Measurements from ENCODE around the gene TRIM71. TPM values are rescaled to one million over a fixed set of nuclear protein-coding genes. Genes with fewer than 3 reads are reported as not detected.

Gene TRIM71
- total RNA-seq, 1 experiment from 2014 or later: 376 TPM

DNA sequence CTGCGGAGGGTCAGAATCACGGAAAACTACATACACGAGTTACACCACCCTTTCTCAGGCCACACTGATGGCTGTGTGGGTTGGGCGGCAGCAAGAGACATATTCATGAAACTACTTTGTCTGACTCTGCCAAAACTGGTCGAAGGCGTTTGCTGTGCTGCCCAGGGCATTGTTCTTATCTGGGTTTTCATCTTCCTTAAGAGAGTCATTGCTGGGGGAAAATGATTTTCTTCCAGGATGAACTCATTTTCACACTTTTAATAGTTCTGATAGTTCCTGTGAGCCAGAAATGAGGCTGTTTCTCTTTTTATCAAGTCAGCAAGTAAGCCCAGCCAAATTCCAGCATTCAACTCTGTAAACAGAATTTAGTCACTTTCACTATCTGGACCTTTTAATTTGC is 47.6 kb downstream of the TRIM71 start:
- H3K23ac ChIP-seq (ENCODE audit: insufficient read length, low read depth, low read length): no peak overlapping the region
- WGBS (ENCODE audit: extremely low coverage, insufficient read length, low lambda C conversion rate): no CpG with 5 or more reads among the region's 6 CpGs
- H2AK5ac ChIP-seq (ENCODE audit: insufficient read length, low read length): no peak overlapping the region
- no peaks in the 10 kb centered on the region for H3K23me2 ChIP-seq (ENCODE audit: insufficient read length, low read depth, low read length, poor library complexity, severe bottlenecking)
- no peaks in the 10 kb centered on the region; the same call in 1 of the 2 replicates for H3K27me3 Mint-ChIP-seq (ENCODE audit: low read depth)
- H3K36me3 Mint-ChIP-seq (ENCODE audit: insufficient read depth in 1 of 3, low read depth in 3 of 3): peaks cover 2 to 25% (median 17%) of the 10 kb centered on the region in 3 experiments; a peak in 6 of 7 replicates
- no peak overlapping the region for H3K14ac ChIP-seq (ENCODE audit: insufficient read depth, low read length)
- no peaks in the 10 kb centered on the region for H3K9me3 Mint-ChIP-seq
- H2BK15ac ChIP-seq (ENCODE audit: low read depth, low read length): no peak overlapping the region
- H3K4me1 Mint-ChIP-seq: peaks cover 91 to 95% of the 10 kb centered on the region in 2 experiments
- no peak overlapping the region for H3K18ac ChIP-seq (ENCODE audit: insufficient read length, low read depth, low read length)
- no peak overlapping the region for H3K4me2 ChIP-seq (ENCODE audit: insufficient read depth, insufficient read length, low read length)
- peak overlapping the region; percentile 89 to 98 (median 98); a peak in 5 of 7 replicates for H3K27ac Mint-ChIP-seq
- H3K4ac ChIP-seq (ENCODE audit: low read depth, low read length): no peak overlapping the region
- TF ChIP-seq, protein P1, sequence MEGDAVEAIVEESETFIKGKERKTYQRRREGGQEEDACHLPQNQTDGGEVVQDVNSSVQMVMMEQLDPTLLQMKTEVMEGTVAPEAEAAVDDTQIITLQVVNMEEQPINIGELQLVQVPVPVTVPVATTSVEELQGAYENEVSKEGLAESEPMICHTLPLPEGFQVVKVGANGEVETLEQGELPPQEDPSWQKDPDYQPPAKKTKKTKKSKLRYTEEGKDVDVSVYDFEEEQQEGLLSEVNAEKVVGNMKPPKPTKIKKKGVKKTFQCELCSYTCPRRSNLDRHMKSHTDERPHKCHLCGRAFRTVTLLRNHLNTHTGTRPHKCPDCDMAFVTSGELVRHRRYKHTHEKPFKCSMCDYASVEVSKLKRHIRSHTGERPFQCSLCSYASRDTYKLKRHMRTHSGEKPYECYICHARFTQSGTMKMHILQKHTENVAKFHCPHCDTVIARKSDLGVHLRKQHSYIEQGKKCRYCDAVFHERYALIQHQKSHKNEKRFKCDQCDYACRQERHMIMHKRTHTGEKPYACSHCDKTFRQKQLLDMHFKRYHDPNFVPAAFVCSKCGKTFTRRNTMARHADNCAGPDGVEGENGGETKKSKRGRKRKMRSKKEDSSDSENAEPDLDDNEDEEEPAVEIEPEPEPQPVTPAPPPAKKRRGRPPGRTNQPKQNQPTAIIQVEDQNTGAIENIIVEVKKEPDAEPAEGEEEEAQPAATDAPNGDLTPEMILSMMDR (conservative IDR thresholded peaks at IDR 0.05): no peak
- H4K5ac ChIP-seq (ENCODE audit: insufficient read length, low read depth, low read length): no peak overlapping the region
- H2AFZ ChIP-seq (ENCODE audit: low read length): no peak overlapping the region
- no peak overlapping the region for H3K9ac ChIP-seq (ENCODE audit: extremely low read depth, insufficient read length, low read length)
- no peak overlapping the region for H2BK12ac ChIP-seq (ENCODE audit: insufficient read length, low read depth, low read length)
- H4K91ac ChIP-seq (ENCODE audit: insufficient read length, low read depth, low read length): no peak overlapping the region
- H3K27ac ChIP-seq (ENCODE audit: insufficient read length, low read depth, low read length): no peak overlapping the region
- H4K8ac ChIP-seq (replicated peaks; ENCODE audit: insufficient read length, low read depth, low read length): no peak overlapping the region
- H3T11ph ChIP-seq (ENCODE audit: low read length): no peak overlapping the region
- H2BK20ac ChIP-seq (ENCODE audit: low read depth, low read length, poor library complexity, severe bottlenecking): no peak overlapping the region
- H2BK120ac ChIP-seq (ENCODE audit: low read depth, low read length, poor library complexity, severe bottlenecking): no peak overlapping the region
- peaks cover 2% of the 10 kb centered on the region for H4K20me1 ChIP-seq (ENCODE audit: control insufficient read depth, insufficient read depth, insufficient read length)
- peaks cover 36% of the 10 kb centered on the region for H3K4me1 ChIP-seq (ENCODE audit: insufficient read depth, low read length)
- no peaks in the 10 kb centered on the region for H3K79me1 ChIP-seq (ENCODE audit: insufficient read depth, low read depth, low read length, poor library complexity, severe bottlenecking)
- no peak for DNase-seq
- peak overlapping the region; percentile 25 to 70; a peak in 4 of 5 replicates for H3K4me3 Mint-ChIP-seq
- H3K27me3 ChIP-seq (ENCODE audit: insufficient read depth, low read length): no peaks in the 10 kb centered on the region
- no peak overlapping the region for H2BK5ac ChIP-seq (ENCODE audit: insufficient read length, low read length)
- no peaks in the 10 kb centered on the region for H3K9me3 ChIP-seq (ENCODE audit: control insufficient read depth, low read depth, low read length)
- peaks cover 72% of the 10 kb centered on the region for H3K79me2 ChIP-seq (ENCODE audit: insufficient read depth, low read length)
- H3K56ac ChIP-seq (ENCODE audit: insufficient read length, low read depth, low read length): no peak overlapping the region
